GM19239 (cell line): ENCODE results near the gene GOT2.
"Not testable (repeated sequence)": the region's sequence is repeated elsewhere in the genome, so short reads cannot be mapped to it uniquely, and the experiment has no call there.

ENCODE experiments used
- DNase-seq: peaks from one replicate; pipeline ENCODE4 v3.0.0; 2011; ENCODE audit warnings: low spot score; ENCODE audit not compliant: insufficient read length
- FAIRE-seq: peaks from 2 replicates; lab custom pipeline; 2011; peaks lifted over from hg19 to GRCh38; lab: Jason Lieb, UNC

The GOT2 gene

GRCh38 chr16:58733671-58734458, at the start of gene GOT2:
Gene GOT2 (minus strand): TSS chr16:58734316. CDS start chr16:58734228, 88 bp downstream.
- peak; percentile 87 for DNase-seq
- FAIRE-seq, result peak; percentile 95

DNA sequence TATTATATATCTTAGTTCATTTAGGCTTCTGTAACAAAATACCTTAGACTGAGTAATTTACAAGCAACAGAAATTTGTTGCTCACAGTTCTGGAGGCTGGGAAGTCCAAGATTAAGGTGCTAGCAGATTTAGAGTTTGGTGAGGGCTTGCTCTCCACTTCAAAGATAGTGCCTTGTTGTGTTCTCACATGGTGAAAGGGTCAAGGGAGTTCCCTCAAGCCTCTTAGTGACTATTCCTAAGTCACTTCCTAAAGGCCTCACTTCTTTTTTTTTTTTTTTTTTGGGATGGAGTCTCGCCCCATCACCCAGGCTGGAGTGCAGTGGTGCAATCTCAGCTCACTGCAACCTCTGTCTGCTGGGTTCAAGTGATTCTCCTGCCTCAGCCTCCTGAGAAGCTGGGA, 45.2 kb upstream of the GOT2 start:
- not testable (repeated sequence) for DNase-seq, FAIRE-seq

DNA sequence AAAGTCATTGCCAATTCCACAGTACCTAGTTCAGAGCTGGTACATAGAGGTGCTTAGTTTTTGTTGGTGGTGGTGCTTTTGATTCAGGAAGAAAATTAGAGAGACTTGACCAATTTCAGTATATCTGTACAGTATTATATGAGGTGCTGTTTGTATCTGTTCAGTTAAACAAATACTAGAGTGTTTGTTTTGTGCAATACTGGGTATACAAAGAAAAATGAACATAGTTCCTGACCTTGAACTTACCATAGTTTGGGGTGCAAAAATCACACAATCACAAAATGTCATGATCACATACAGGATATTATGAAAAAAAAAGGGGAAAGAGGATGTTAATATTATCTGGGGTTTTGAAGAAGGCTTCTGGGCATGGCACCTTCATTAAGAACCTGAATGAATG, 39.8 kb upstream of the GOT2 start:
- DNase-seq, result no peak
- no peak for FAIRE-seq

DNA sequence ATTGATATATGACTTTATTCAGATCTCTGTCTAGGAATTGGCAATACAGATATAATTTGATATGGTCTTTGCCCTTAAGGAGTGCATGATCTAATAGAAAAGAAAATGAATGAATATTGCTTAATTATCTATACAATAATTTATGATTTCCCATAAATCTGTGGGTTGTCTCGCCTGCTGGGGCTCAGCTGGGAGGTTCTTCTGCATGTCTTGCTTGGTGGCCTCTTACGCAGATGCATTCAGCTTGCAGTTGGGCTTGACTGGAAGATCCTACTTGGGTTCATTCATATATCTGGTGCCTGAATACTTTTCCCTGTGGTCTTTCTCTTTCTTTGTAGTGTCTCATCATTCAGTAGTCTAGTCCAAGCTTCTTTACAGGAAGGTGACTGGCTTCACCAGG, 34.0 kb upstream of the GOT2 start:
- no peak for DNase-seq
- FAIRE-seq, result no peak

- DNase-seq (no peak), FAIRE-seq (no peak)
Measured at GRCh38 chr16:58767581-58767980, 33.5 kb upstream of the GOT2 start.

- FAIRE-seq, result no peak
Measured at GRCh38 chr16:58756650-58757332, 22.7 kb upstream of the GOT2 start.

GRCh38 chr16:58755989-58756649, 22.0 kb upstream of the GOT2 start:
- FAIRE-seq (peak; percentile 92), DNase-seq (peak; percentile 56)

More at GRCh38 chr16:58756650-58757332, 22.7 kb upstream of the GOT2 start:
- no peak for DNase-seq

- DNase-seq (no peak), FAIRE-seq (no peak)
Measured at GRCh38 chr16:58753711-58754134, 19.6 kb upstream of the GOT2 start.

- DNase-seq (no peak), FAIRE-seq (no peak)
Measured at GRCh38 chr16:58744497-58744896, 10.4 kb upstream of the GOT2 start.

- FAIRE-seq (no peak), DNase-seq (no peak)
Measured at GRCh38 chr16:58741976-58742375, 7.9 kb upstream of the GOT2 start.

DNA sequence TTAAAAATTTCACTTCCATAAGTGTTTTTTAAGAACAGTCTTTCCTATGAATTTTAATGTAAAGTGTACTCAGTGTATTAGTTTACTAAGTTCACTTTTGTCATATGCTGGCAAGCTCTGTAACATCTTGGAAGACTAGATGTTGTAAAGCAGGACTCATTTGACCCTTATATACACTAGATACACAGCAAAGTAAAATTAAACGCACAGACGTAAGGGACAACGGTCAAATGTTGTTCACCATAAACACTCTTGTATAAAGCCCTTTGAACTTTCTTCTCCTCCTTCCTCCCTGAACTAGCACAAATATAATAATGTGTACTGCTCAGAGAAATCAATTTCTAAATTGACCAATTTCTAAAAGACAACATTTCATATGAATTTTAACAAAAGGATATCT, 7.0 kb upstream of the GOT2 start:
- no peak for FAIRE-seq
- DNase-seq, result no peak

GRCh38 chr16:58738672-58739296, 4.7 kb upstream of the GOT2 start:
- no peak for FAIRE-seq
- DNase-seq, result no peak

- FAIRE-seq, DNase-seq: not testable (repeated sequence)
Measured at GRCh38 chr16:58736341-58736740, 2.2 kb upstream of the GOT2 start.

DNA sequence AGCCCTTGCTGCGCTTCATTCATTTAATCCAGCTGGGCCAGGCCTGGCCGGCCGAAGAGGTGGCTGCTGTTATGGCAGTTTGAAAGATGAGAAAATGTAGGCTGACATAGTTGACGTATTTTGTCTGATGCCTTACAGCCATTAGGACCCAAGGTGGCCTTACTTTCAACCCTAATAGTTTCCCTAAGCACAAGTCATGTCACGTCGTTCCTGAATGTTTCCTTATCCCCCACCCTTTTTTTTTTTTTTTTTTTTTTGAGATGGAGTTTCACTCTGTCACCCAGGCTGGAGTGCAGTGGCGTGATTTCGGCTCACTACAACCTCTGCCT, 307 bp upstream of the GOT2 start:
- FAIRE-seq (no peak), DNase-seq (no peak)

DNA sequence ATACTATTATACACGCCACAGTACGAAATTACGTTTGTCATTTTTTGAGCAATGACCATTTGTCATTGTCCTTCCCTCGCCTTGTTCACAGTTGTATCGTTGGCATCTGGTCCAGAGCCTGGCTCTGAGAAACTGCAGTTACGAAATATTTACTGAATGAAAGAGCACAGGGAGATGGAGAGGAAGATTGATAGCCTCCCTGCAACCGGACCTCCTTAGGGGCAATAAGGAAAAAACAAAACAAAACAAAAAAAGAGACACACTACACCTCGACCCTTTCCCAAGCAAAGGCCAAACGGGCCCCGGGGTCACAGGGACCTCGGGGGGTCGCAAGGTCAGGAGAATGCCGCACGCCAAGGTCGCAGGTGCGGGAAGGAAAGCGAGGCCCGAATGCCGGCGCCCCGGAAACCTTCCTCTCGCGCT, 857 bp downstream of the GOT2 start:
- FAIRE-seq, result no peak

DNA sequence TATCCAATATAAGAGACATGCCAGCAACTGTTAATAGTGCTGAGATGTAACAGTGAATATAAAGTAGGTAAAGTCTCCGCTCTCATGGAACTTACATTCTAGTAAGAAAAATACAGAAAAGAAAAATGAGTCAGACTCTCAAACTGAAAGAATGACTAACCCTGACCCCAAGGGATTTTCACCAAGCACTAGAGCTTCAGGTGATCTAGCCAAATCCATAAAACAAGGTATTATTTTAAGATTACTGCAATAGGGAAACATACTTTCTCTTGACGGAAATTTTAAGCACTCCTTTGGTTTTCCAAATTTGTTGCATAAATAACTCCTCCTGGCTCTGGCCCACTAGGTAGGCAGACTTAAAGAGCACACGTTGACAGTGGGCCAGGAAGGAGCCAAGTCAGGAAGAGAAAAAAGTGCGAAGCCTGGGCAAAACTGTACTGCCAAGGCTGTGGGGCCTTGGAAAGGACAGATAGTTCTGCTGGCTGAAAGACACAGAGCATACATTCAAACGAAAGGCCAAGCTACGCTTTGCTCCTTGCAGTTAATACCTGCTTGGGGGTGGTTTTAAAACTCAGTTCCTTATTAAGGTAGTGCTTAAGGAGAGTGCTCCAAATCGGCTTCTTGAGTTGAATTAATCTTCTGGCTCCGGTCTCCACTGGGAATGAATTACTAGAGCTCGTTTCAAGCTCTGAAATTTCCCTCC, 1.4 kb downstream of the GOT2 start:
- DNase-seq, result peak; percentile 26
- FAIRE-seq, result peak; percentile 72

More for the DNA sequence above, 857 bp downstream of the GOT2 start:
- DNase-seq, result no peak

DNA sequence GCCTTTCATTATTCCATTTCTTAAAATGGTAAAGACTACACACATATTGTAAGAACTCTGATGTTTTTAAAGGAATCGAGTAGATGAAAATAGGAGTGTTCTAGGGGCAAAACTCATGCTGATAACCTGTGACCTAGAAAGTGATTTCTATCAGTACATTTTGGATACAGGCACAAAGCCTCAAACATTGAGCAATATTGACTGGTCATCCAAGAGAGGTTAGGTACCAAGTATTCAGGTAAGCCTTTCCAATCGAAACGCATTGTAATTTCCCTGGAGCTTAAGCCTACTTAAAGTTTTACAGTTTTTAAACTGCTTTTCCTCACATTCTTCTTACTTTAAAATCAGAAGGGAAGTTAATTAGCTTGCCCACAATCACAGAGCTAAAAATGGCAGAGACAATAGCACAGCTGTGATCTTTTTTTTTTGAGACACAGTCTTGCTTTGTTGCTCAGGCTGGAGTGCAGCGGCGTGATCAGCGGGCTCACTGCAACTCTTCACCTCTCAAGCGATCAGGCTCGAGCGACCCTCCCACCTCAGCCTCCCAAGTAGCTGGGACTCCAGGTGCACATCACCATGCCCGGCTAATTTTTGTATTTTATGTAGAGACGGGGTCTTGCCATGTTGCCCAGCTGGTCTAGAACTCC, 3.3 kb downstream of the GOT2 start:
- DNase-seq, result no peak
- no peak for FAIRE-seq

DNA sequence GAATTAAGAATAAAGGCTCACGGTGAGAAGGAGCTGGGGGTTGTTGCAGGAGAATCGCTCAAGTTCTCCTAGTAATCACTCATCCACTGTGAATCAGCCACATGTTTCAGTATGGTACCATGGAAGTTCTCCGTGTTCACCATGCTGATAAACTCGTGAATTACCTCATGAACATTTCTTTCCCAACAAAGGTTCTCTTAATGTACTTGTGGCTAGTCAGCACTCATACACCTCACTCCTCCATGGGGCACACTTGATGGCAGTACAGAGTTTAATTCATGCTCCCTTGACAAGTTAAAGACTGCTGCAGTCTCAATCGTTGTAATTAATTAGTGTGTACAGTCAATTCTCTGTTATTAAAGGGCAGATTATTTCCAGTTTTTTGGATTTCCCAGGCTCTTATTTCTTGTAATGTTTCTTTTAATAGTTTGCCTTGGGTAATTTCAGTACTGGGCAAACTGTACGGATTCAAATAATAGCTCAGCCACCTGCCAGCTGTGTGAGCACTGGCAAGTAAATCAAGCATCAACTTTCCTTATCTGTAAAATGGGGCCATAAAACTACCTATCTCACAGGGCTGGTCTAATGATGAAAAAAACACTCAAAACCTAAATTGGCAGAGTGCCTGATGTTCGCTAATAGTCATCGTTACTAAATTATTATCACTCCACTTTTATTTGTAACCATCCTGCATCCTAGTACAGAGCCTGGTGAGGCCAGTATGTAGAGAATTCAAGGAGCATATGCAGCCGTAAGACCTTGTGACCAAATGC, 6.1 kb downstream of the GOT2 start:
- no peak for FAIRE-seq

More for the DNA sequence above, 6.1 kb downstream of the GOT2 start:
- no peak for DNase-seq
